SK-N-SH treated with all-trans-retinoic acid at 6 μM for 48 hours (cell line): ENCODE measurements around the gene IGFL2.

Source experiments
- PATZ1 ChIP-seq: fragments of 250-450 bp; sonication (Bioruptor Pico); IDR thresholded peaks from 2 replicates; pipeline ENCODE4 v1.8.0; 2020; ENCODE audit warnings: mild to moderate bottlenecking, moderate library complexity, borderline replicate concordance
- RARB ChIP-seq: fragments of 250-450 bp; sonication (Bioruptor Pico); IDR thresholded peaks from 2 replicates; pipeline ENCODE4 v1.8.0; 2021; ENCODE audit warnings: mild to moderate bottlenecking, moderate library complexity
- SNAI2 ChIP-seq: fragments of 250-450 bp; sonication (Bioruptor Pico); IDR thresholded peaks from 2 replicates; pipeline ENCODE4 v1.5.0; 2020; ENCODE audit warnings: mild to moderate bottlenecking, moderate library complexity
- TSHZ2 ChIP-seq: fragments of 250-450 bp; sonication (Bioruptor Pico); IDR thresholded peaks from 2 replicates; pipeline ENCODE4 v1.5.0; 2020; ENCODE audit warnings: mild to moderate bottlenecking, moderate library complexity
- ZC3H10 ChIP-seq: fragments of 250-450 bp; sonication (Bioruptor Pico); IDR thresholded peaks from 2 replicates; pipeline ENCODE4 v1.5.1; 2021; ENCODE audit warnings: mild to moderate bottlenecking, moderate library complexity
- ZNF8 ChIP-seq: fragments of 450-650 bp; formaldehyde crosslinking; IDR thresholded peaks from 2 replicates; pipeline ENCODE4 v1.5.0; 2020; ENCODE audit warnings: mild to moderate bottlenecking, moderate library complexity

GRCh38 chr19:46133777-46134241, 14.2 kb upstream of the IGFL2 start:
- TF ChIP-seq ZC3H10 (no peak), ZNF8 (CRISPR knock-in tag) (no peak), PATZ1 (no peak), TSHZ2 (CRISPR knock-in tag) (no peak), SNAI2 (CRISPR knock-in tag) (no peak), RARB (CRISPR knock-in tag) (no peak)
